ENCODE results near the gene RAB11FIP4.

RAB11FIP4 gene

DNA sequence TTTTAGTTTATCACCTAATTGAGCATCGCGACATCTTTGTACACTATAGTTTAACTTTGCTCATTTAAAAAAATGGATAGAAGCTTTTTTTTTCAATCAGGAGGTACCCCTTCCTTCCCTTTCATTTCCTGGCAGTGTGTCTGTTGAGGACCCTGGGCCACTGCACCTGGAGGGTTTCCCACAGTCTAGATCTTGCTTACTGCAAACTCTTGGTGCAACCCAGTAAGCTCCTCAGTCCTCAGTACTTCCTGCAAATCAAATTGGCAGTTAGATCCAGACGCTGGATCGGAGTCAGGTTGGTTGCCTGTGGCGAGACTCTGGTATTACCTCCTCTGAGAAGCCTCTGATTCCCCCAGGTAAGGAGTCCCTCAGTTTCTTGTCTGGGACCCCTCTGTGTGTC, 162.0 kb downstream of the RAB11FIP4 start:
- TF ChIP-seq FOXP2 (optimal IDR thresholded peaks at IDR 0.05; ENCODE audit: borderline replicate concordance, extremely low read depth, extremely low read length, insufficient read depth) (no peak), SIN3A (IDR thresholded peaks at IDR 0.05; ENCODE audit: borderline replicate concordance, insufficient read depth, low read length) (no peak), POLR2AphosphoS5 (IDR thresholded peaks at IDR 0.05; ENCODE audit: low read depth, low read length) (no peak), TAF1 (IDR thresholded peaks at IDR 0.05; ENCODE audit: borderline replicate concordance, insufficient read depth, low read length) (no peak)
- TF ChIP-seq, protein P1, sequence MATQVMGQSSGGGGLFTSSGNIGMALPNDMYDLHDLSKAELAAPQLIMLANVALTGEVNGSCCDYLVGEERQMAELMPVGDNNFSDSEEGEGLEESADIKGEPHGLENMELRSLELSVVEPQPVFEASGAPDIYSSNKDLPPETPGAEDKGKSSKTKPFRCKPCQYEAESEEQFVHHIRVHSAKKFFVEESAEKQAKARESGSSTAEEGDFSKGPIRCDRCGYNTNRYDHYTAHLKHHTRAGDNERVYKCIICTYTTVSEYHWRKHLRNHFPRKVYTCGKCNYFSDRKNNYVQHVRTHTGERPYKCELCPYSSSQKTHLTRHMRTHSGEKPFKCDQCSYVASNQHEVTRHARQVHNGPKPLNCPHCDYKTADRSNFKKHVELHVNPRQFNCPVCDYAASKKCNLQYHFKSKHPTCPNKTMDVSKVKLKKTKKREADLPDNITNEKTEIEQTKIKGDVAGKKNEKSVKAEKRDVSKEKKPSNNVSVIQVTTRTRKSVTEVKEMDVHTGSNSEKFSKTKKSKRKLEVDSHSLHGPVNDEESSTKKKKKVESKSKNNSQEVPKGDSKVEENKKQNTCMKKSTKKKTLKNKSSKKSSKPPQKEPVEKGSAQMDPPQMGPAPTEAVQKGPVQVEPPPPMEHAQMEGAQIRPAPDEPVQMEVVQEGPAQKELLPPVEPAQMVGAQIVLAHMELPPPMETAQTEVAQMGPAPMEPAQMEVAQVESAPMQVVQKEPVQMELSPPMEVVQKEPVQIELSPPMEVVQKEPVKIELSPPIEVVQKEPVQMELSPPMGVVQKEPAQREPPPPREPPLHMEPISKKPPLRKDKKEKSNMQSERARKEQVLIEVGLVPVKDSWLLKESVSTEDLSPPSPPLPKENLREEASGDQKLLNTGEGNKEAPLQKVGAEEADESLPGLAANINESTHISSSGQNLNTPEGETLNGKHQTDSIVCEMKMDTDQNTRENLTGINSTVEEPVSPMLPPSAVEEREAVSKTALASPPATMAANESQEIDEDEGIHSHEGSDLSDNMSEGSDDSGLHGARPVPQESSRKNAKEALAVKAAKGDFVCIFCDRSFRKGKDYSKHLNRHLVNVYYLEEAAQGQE (IDR thresholded peaks at IDR 0.05; ENCODE audit: insufficient read depth in 1 of 2, low read depth in 2 of 2, low read length in 2 of 2), result no peak

DNA sequence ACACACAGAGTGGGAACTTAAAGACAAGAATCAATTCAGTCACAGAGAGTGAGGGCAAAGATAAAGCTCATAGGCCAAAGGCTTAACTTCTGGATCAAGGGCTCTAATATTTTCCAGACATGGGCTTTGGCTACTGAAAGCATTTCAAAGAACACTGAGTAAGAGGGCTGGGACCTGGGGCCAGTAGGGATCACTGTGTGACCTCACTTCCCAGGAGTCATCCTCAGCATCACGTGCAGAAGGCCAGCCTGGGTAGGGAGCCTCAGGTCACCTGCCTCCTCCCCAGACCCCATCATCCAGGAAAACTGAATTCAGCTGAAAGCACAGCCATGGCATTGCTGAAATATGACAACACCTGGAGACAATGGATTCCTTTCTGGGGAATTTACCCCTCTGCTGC, 163.5 kb downstream of the RAB11FIP4 start:
- TF ChIP-seq TAF1 (IDR thresholded peaks at IDR 0.05; ENCODE audit: borderline replicate concordance, insufficient read depth, low read length) (no peak), POLR2AphosphoS5 (IDR thresholded peaks at IDR 0.05; ENCODE audit: low read depth, low read length) (no peak), SIN3A (IDR thresholded peaks at IDR 0.05; ENCODE audit: borderline replicate concordance, insufficient read depth, low read length) (no peak), FOXP2 (optimal IDR thresholded peaks at IDR 0.05; ENCODE audit: borderline replicate concordance, extremely low read depth, extremely low read length, insufficient read depth) (no peak)
- TF ChIP-seq, protein P1 (IDR thresholded peaks at IDR 0.05; ENCODE audit: insufficient read depth in 1 of 2, low read depth in 2 of 2, low read length in 2 of 2), result no peak

- no peak for TF ChIP-seq FOXP2 (optimal IDR thresholded peaks at IDR 0.05; ENCODE audit: borderline replicate concordance, extremely low read depth, extremely low read length, insufficient read depth)
- no peak for TF ChIP-seq TAF1 (IDR thresholded peaks at IDR 0.05; ENCODE audit: borderline replicate concordance, insufficient read depth, low read length)
- no peak for TF ChIP-seq SIN3A (IDR thresholded peaks at IDR 0.05; ENCODE audit: borderline replicate concordance, insufficient read depth, low read length)
- TF ChIP-seq, protein P1 (IDR thresholded peaks at IDR 0.05; ENCODE audit: insufficient read depth in 1 of 2, low read depth in 2 of 2, low read length in 2 of 2), result no peak
- TF ChIP-seq POLR2AphosphoS5 (IDR thresholded peaks at IDR 0.05; ENCODE audit: low read depth, low read length), result no peak
These were observed 165.6 kb downstream of the RAB11FIP4 start for GRCh38 chr17:31556969-31557645.

GRCh38 chr17:31558748-31559583, 167.5 kb downstream of the RAB11FIP4 start:
- TF ChIP-seq, protein P1 (IDR thresholded peaks at IDR 0.05; ENCODE audit: insufficient read depth in 1 of 2, low read depth in 2 of 2, low read length in 2 of 2), result no peak
- TF ChIP-seq TAF1 (IDR thresholded peaks at IDR 0.05; ENCODE audit: borderline replicate concordance, insufficient read depth, low read length), result no peak
- TF ChIP-seq POLR2AphosphoS5 (IDR thresholded peaks at IDR 0.05; ENCODE audit: low read depth, low read length), result peak; percentile 53

All from PFSK-1 (cell line).